RWPE2 (cell line): ENCODE data around the gene CRIP1.

Experiments used
- ATAC-seq: fragments of 200-7000 bp; cut with Tn5 transposase; 3 replicates; pipeline ENCODE4 v1.9.1; 2021; ENCODE audit warnings: low read depth
- DNase-seq: peaks from one replicate; pipeline ENCODE4 v3.0.0-alpha.2; 2020; ENCODE audit warnings: low spot score
- H3K27ac ChIP-seq: fragments of 450-650 bp; 2 replicates; pipeline ENCODE4 v1.5.1; 2017; ENCODE audit warnings: mild to moderate bottlenecking; ENCODE audit not compliant: poor library complexity, severe bottlenecking
- H3K27me3 ChIP-seq: fragments of 250-450 bp; sonication (Bioruptor Pico); 2 replicates; pipeline ENCODE4 v1.5.1; 2021; ENCODE audit warnings: mild to moderate bottlenecking, moderate library complexity; ENCODE audit not compliant: insufficient read depth, poor library complexity, severe bottlenecking
- H3K36me3 ChIP-seq: fragments of 250-450 bp; sonication (Bioruptor Pico); 2 replicates; pipeline ENCODE4 v1.5.1; 2020; ENCODE audit warnings: low read depth, mild to moderate bottlenecking, moderate library complexity
- H3K4me1 ChIP-seq: fragments of 250-450 bp; sonication (Bioruptor Pico); 2 replicates; pipeline ENCODE4 v1.5.1; 2021; ENCODE audit warnings: mild to moderate bottlenecking, moderate library complexity; ENCODE audit not compliant: insufficient read depth, poor library complexity, severe bottlenecking
- H3K4me3 ChIP-seq: fragments of 250-450 bp; sonication (Bioruptor Pico); 2 replicates; pipeline ENCODE4 v1.5.1; 2021; ENCODE audit warnings: mild to moderate bottlenecking, moderate library complexity; ENCODE audit not compliant: severe bottlenecking
- H3K9me3 ChIP-seq: fragments of 250-450 bp; sonication (Bioruptor Pico); 2 replicates; pipeline ENCODE4 v1.5.1; 2021; ENCODE audit warnings: mild to moderate bottlenecking, moderate library complexity; ENCODE audit not compliant: severe bottlenecking
- CTCF ChIP-seq: fragments of 450-650 bp; IDR thresholded peaks from one replicate; pipeline ENCODE4 v1.5.1; 2017; ENCODE audit warnings: mild to moderate bottlenecking, moderate library complexity; ENCODE audit not compliant: poor library complexity, severe bottlenecking

The CRIP1 gene

GRCh38 chr14:105450864-105451720 lies 35.6 kb upstream of the CRIP1 start:
- Histone ChIP-seq H3K36me3 (peaks cover 63% of the 10 kb centered on the region), H3K4me1 (no peaks in the 10 kb centered on the region), H3K4me3 (no peak overlapping the region), H3K9me3 (no peaks in the 10 kb centered on the region), H3K27ac (no peak overlapping the region), H3K27me3 (no peaks in the 10 kb centered on the region)
- ATAC-seq (no peak), DNase-seq (no peak)
- no peak for TF ChIP-seq CTCF

GRCh38 chr14:105452963-105453362 lies 33.7 kb upstream of the CRIP1 start:
- ATAC-seq (no peak), DNase-seq (no peak)
- Histone ChIP-seq H3K36me3 (peaks cover 77% of the 10 kb centered on the region), H3K27me3 (no peaks in the 10 kb centered on the region), H3K27ac (no peak overlapping the region), H3K4me3 (no peak overlapping the region), H3K4me1 (no peaks in the 10 kb centered on the region), H3K9me3 (no peaks in the 10 kb centered on the region)
- no peak for TF ChIP-seq CTCF

GRCh38 chr14:105453847-105454246 lies 32.8 kb upstream of the CRIP1 start:
- no peaks in the 10 kb centered on the region for H3K27me3 ChIP-seq
- H3K4me1 ChIP-seq = no peaks in the 10 kb centered on the region
- peaks cover 77% of the 10 kb centered on the region for H3K36me3 ChIP-seq
- no peak overlapping the region for H3K4me3 ChIP-seq
- DNase-seq (no peak), ATAC-seq (no peak)
- TF ChIP-seq CTCF = no peak
- H3K9me3 ChIP-seq = no peaks in the 10 kb centered on the region
- no peak overlapping the region for H3K27ac ChIP-seq

GRCh38 chr14:105455086-105455640 lies 31.5 kb upstream of the CRIP1 start:
- DNase-seq = no peak
- ATAC-seq = no peak
- Histone ChIP-seq H3K9me3 (no peaks in the 10 kb centered on the region), H3K4me3 (no peak overlapping the region), H3K27me3 (no peaks in the 10 kb centered on the region), H3K36me3 (peaks cover 63% of the 10 kb centered on the region), H3K27ac (no peak overlapping the region), H3K4me1 (no peaks in the 10 kb centered on the region)
- TF ChIP-seq CTCF = no peak
